Upper lobe of left lung (tissue), 4 donors: ENCODE measurements around the gene ITCH.

Source experiments
- CTCF ChIP-seq, 6 experiments: fragments of 450-650 bp in 4 of 6; fragments of 200-600 bp in 2 of 6; sonication (generic) in 2 of 6; IDR thresholded peaks; one replicate each; pipeline ENCODE4 v1.5.1; 2016 to 2019; ENCODE audit warnings: antibody characterized with exemption in 6 of 6
- POLR2A ChIP-seq, 4 donors: fragments of 450-650 bp; IDR thresholded peaks; one replicate each; pipeline ENCODE4 v1.5.1; 2016 to 2017; ENCODE audit warnings: antibody characterized with exemption in 4 of 4, mild to moderate bottlenecking in 2 of 4
- POLR2AphosphoS5 ChIP-seq, 2 donors: sonication (generic); formaldehyde crosslinking; IDR thresholded peaks; one replicate each; pipeline ENCODE4 v1.5.1; 2017; ENCODE audit warnings: antibody characterized with exemption in 2 of 2

DNA sequence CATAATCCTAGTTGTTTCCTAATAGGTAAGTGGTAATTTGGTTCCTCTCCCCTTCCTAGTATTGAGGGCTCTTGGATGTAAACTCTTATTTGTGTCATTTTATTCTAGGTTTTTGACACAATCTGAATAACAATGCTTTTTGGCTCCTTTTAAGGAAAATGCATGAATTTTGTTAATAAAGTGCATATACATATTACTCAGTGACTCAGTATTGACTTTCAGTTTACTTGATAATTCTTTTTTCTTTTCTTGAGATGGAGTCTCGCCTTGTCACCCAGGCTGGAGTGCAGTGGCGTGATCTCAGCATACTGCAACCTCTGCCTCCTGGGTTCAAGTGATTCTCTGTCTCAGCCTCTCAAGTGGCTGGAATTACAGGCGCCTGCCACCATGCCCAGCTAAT, 19.1 kb downstream of the ITCH start:
- TF ChIP-seq CTCF (IDR thresholded peaks at IDR 0.05) (no peak), POLR2AphosphoS5 (IDR thresholded peaks at IDR 0.05) (no peak), POLR2A (IDR thresholded peaks at IDR 0.05) (no peak)
